Endothelial cell of umbilical vein (primary cell): ENCODE results near the gene SLC12A1. TPM values are rescaled to one million over a fixed set of nuclear protein-coding genes. Genes with fewer than 3 reads are reported as not detected.

Source experiments
- BruUV-seq: library from RNA; stranded (reverse); fragments of 400-500 nt; replicated peaks from 2 replicates; lab custom pipeline; 2021; lab: Mats Ljungman, UMichigan
- CTCF ChIA-PET: fragments of 300-600, 350-600 bp; sonication (Branson Sonifier 250); formaldehyde crosslinking; loops from one replicate; lab custom pipeline; 2021; ENCODE audit warnings: antibody characterized with exemption, inconsistent platforms; lab: Charles Lee
- POLR2A ChIA-PET: fragments of 300-600, 350-600 bp; sonication (Branson Sonifier 250); formaldehyde crosslinking; loops from one replicate; lab custom pipeline; 2021; ENCODE audit warnings: antibody characterized with exemption, inconsistent platforms; lab: Charles Lee
- DNase-seq: peaks from one replicate; pipeline ENCODE4 v3.0.0-alpha.2; 2011; ENCODE audit warnings: low read depth, low spot score
- FAIRE-seq: peaks from 2 replicates; lab custom pipeline; 2011; peaks lifted over from hg19 to GRCh38; lab: Jason Lieb, UNC
- H2AFZ ChIP-seq: 2 replicates; pipeline ENCODE4 v1.6.0; 2012; ENCODE audit warnings: low read depth, low read length, control low read depth, inconsistent platforms
- H3K27ac ChIP-seq: 2 replicates; pipeline ENCODE4 v1.5.1; 2011; ENCODE audit warnings: low read depth, mild to moderate bottlenecking, control low read depth, low read length, moderate library complexity; ENCODE audit not compliant: insufficient read depth
- H3K27me3 ChIP-seq, 2 experiments: 2 replicates each; pipeline versions ENCODE4 v1.6.0 to v1.6.1; 2011; ENCODE audit warnings: low read length in 2 of 2, mixed read lengths in 1 of 2; ENCODE audit not compliant: control insufficient read depth in 2 of 2, insufficient read depth in 2 of 2
- H3K36me3 ChIP-seq, 2 experiments: 2 replicates in 1 of 2; 3 replicates in 1 of 2; pipeline ENCODE4 v1.5.1; 2011; ENCODE audit warnings: low read length in 2 of 2, mild to moderate bottlenecking in 1 of 2, moderate library complexity in 1 of 2; ENCODE audit not compliant: control insufficient read depth in 2 of 2, insufficient read depth in 2 of 2; ENCODE audit errors: extremely low read depth in 1 of 2
- H3K4me1 ChIP-seq: 3 replicates; pipeline ENCODE4 v1.5.1; 2011; ENCODE audit warnings: mild to moderate bottlenecking, low read length; ENCODE audit not compliant: control insufficient read depth, insufficient read depth; ENCODE audit errors: extremely low read depth
- H3K4me2 ChIP-seq: 2 replicates; pipeline ENCODE4 v1.6.1; 2011; ENCODE audit warnings: low read length, control low read depth, mixed read lengths; ENCODE audit not compliant: insufficient read depth
- H3K4me3 ChIP-seq, 3 experiments: fragments of 200-600 bp in 1 of 3; sonication (generic), shearing (Covaris generic) in 1 of 3; replicated peaks in 1 of 3; 2 replicates each; pipeline ENCODE4 v1.5.1; 2011 to 2016; ENCODE audit warnings: control low read depth in 3 of 3, low read length in 3 of 3, mild to moderate bottlenecking in 2 of 3, inconsistent platforms in 1 of 3, low read depth in 1 of 3, moderate library complexity in 1 of 3; ENCODE audit not compliant: insufficient read depth in 1 of 3
- H3K79me2 ChIP-seq: 2 replicates; pipeline ENCODE4 v1.6.0; 2012; ENCODE audit warnings: low read length, inconsistent platforms; ENCODE audit not compliant: control insufficient read depth, insufficient read depth
- H3K9ac ChIP-seq: replicated peaks from 2 replicates; pipeline ENCODE3; 2011; ENCODE audit warnings: low read length, control low read depth; ENCODE audit not compliant: insufficient read depth; ENCODE audit errors: extremely low read depth
- H3K9me1 ChIP-seq: replicated peaks from 3 replicates; pipeline ENCODE4 v1.6.0; 2011; ENCODE audit warnings: mild to moderate bottlenecking, low read length; ENCODE audit not compliant: control insufficient read depth, insufficient read depth; ENCODE audit errors: extremely low read depth
- H3K9me3 ChIP-seq: replicated peaks from 2 replicates; pipeline ENCODE4 v1.5.1; 2012; ENCODE audit warnings: low read length, inconsistent platforms; ENCODE audit not compliant: control insufficient read depth, insufficient read depth
- H4K20me1 ChIP-seq: replicated peaks from 2 replicates; pipeline ENCODE3; 2011; ENCODE audit warnings: mild to moderate bottlenecking, low read length; ENCODE audit not compliant: control insufficient read depth, insufficient read depth; ENCODE audit errors: extremely low read depth
- FOS ChIP-seq: IDR thresholded peaks from 2 replicates; pipeline ENCODE4 v1.6.1; 2011; ENCODE audit warnings: mild to moderate bottlenecking, low read length, moderate library complexity, borderline replicate concordance; ENCODE audit not compliant: insufficient read depth
- JUN ChIP-seq: IDR thresholded peaks from 2 replicates; pipeline ENCODE4 v1.6.1; 2011; ENCODE audit warnings: borderline replicate concordance, low read depth; ENCODE audit not compliant: insufficient read length, insufficient read depth
- dilution Hi-C: fragments of 300-500 bp; cut with MboI; formaldehyde crosslinking; loops from one replicate; pipeline ENCODE4 v1.15.0; 2019; ENCODE audit warnings: low sequenced_read_pairs; ENCODE audit not compliant: extremely low pct_ligation_motif_present
- intact Hi-C: fragments of 100-400 bp; cut with micrococcal nuclease; formaldehyde crosslinking; loops from one replicate; pipeline ENCODE4 v1.10.0; 2022
- polyA plus RNA-seq, 4 experiments: library from polyadenylated mRNA; depleted of rRNA in 3 of 4; stranded (reverse) in 3 of 4; unstranded in 1 of 4; fragments of >200 nt; gene quantifications; 2 replicates each; pipeline versions ENCODE4 v1.2.1 to v1.2.3, GENCODE V29; 2011 to 2012; ENCODE audit warnings: missing spikeins in 1 of 4
- total RNA-seq: library from RNA; stranded (reverse); gene quantifications from 2 replicates; pipeline ENCODE4 v1.2.3, GENCODE V29; 2021
- TF ChIP-seq, protein P1 (sequence below): IDR thresholded peaks from 2 replicates; pipeline ENCODE4 v1.6.1; 2011; ENCODE audit not compliant: insufficient read depth, insufficient read length

The SLC12A1 gene
- total and polyA plus RNA-seq, 2 donors (not counting 3 experiments of a cell fraction or from before 2014, with no cell fraction given): not detected

DNA sequence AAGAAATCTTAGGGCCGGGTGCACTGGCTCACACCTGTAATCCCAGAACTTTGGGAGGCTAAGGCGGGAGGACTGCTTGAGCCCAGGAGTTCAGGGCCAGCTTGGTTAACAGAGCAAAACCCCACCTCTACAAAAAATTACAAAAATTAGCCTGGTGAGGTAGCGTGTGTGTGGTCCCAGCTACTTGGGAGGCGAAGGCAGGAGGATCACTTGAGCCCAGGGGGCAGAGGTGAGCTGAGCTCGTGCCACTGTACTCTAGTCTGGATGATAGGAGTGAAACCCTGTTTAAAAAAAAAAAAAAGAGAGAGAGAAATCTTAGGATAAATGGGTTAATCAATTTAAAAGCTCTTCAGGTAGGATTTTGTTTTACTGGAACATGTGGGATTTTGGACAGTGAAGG is 93.9 kb downstream of the SLC12A1 start:
- no peak overlapping the region for H3K27ac ChIP-seq
- CTCF ChIA-PET: interaction anchor here (0.7 to 2.1 kb wide), 3 partner anchors 10 to 15 kb away, joined by 3 to 7 read pairs (median 6); no protein-coding TSS in a partner anchor
- H2AFZ ChIP-seq: no peak overlapping the region
- no peaks in the 10 kb centered on the region for H4K20me1 ChIP-seq
- no peaks in the 10 kb centered on the region for H3K9me1 ChIP-seq
- dilution Hi-C loops: no loop called here
- DNase-seq: no peak
- H3K9me3 ChIP-seq: no peaks in the 10 kb centered on the region
- intact Hi-C loops: no loop called here
- POLR2A ChIA-PET: no interaction called here
- H3K4me1 ChIP-seq: no peaks in the 10 kb centered on the region
- H3K9ac ChIP-seq: no peak overlapping the region
- BruUV-seq: no TSS peak
- peaks cover 0 to 3% of the 10 kb centered on the region in 2 experiments for H3K27me3 ChIP-seq
- no peaks in the 10 kb centered on the region for H3K36me3 ChIP-seq
- H3K4me3 ChIP-seq: no peak overlapping the region
- no peak for FAIRE-seq
- H3K4me2 ChIP-seq: no peak overlapping the region
- no peak for TF ChIP-seq JUN
- TF ChIP-seq, protein P1, sequence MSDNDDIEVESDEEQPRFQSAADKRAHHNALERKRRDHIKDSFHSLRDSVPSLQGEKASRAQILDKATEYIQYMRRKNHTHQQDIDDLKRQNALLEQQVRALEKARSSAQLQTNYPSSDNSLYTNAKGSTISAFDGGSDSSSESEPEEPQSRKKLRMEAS: no peak
- no peaks in the 10 kb centered on the region for H3K79me2 ChIP-seq

- Histone ChIP-seq H4K20me1 (no peaks in the 10 kb centered on the region), H3K27ac (no peak overlapping the region), H3K27me3 (peaks cover 0 to 1% of the 10 kb centered on the region in 2 experiments), H3K4me3 (no peak overlapping the region), H3K9ac (no peak overlapping the region), H2AFZ (no peak overlapping the region), H3K4me1 (no peaks in the 10 kb centered on the region), H3K9me1 (no peaks in the 10 kb centered on the region), H3K4me2 (no peak overlapping the region), H3K79me2 (no peaks in the 10 kb centered on the region), H3K9me3 (no peaks in the 10 kb centered on the region), H3K36me3 (no peaks in the 10 kb centered on the region)
- no peak for TF ChIP-seq FOS
- intact Hi-C loops (no loop called here), dilution Hi-C loops (no loop called here)
- ChIA-PET POLR2A (no interaction called here), CTCF (interaction anchor here (0.9 kb wide), 1 partner anchor 19 kb away, joined by 3 read pairs; no protein-coding TSS in a partner anchor)
- FAIRE-seq: no peak
- BruUV-seq: no TSS peak
- DNase-seq: no peak
Measured at GRCh38 chr15:48304398-48304797, 98.3 kb downstream of the SLC12A1 start.
